IPS-18c (cell line): ENCODE results near the gene SFR1.
"Not testable (repeated sequence)": the region's sequence is repeated elsewhere in the genome, so short reads cannot be mapped to it uniquely, and the experiment has no call there.

Experiments
- H3K4me3 ChIP-seq: 2 replicates; pipeline ENCODE4 v1.7.0; 2013; ENCODE audit warnings: low read depth, mild to moderate bottlenecking, low read length, moderate library complexity; ENCODE audit not compliant: insufficient read depth
- H3K9me3 ChIP-seq: one replicate; pipeline ENCODE4 v1.6.1; 2013; ENCODE audit warnings: mild to moderate bottlenecking, low read length, moderate library complexity; ENCODE audit not compliant: control insufficient read depth, insufficient read depth

SFR1 gene

DNA sequence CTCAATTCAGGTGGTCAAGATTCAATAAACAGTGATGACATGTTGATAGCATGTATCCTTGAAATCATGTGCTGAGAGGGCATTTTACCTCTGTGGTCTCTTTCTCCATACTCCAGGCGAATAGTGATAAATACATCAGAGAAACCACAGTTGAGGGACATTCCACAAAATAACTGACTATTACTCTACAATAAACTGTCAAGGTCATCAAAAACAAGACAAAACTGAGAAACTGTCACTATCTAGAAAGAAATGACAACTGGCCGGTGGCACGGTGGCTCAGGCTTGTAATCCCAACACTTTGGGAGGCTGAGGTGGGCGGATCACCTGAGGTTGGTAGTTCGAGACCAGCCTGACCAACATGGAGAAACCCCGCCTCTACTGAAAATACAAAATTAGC lies 16.2 kb downstream of the SFR1 start:
- Histone ChIP-seq H3K9me3 (no peaks in the 10 kb centered on the region), H3K4me3 (no peak overlapping the region)

- H3K4me3 ChIP-seq, result no peak overlapping the region
- H3K9me3 ChIP-seq, result no peaks in the 10 kb centered on the region
Measured at GRCh38 chr10:104139221-104139620, 17.2 kb downstream of the SFR1 start.

- no peaks in the 10 kb centered on the region for H3K9me3 ChIP-seq
- H3K4me3 ChIP-seq, result no peak overlapping the region
Measured at GRCh38 chr10:104142081-104142480, 20.1 kb downstream of the SFR1 start.

DNA sequence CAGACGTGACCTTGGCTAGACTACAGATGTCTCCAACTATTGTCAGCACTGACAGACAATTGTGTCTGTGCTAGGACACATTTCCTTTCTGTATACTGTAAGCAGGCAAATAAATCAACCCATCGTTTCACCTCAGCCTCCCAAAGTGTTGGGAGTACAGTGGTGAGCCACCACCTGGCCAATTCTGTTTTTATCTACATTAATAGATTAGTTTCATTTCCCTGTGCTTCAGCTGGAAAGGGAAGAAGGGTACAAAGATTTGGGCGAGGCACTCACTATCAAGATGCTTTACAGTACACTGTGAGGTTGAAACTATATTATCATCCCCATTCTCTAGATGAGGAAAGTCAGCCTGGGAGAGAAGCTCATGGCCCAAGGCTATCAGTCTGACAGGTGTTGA lies 21.9 kb downstream of the SFR1 start:
- Histone ChIP-seq H3K9me3 (no peaks in the 10 kb centered on the region), H3K4me3 (no peak overlapping the region)

GRCh38 chr10:104144931-104145330 lies 23.0 kb downstream of the SFR1 start:
- Histone ChIP-seq H3K4me3 (no peak overlapping the region), H3K9me3 (no peaks in the 10 kb centered on the region)

- Histone ChIP-seq H3K9me3 (no peaks in the 10 kb centered on the region), H3K4me3 (no peak overlapping the region)
Measured at GRCh38 chr10:104146882-104147281, 24.9 kb downstream of the SFR1 start.

GRCh38 chr10:104150139-104150538 lies 28.2 kb downstream of the SFR1 start:
- Histone ChIP-seq H3K9me3 (no peaks in the 10 kb centered on the region), H3K4me3 (no peak overlapping the region)

- Histone ChIP-seq H3K4me3 (no peak overlapping the region), H3K9me3 (no peaks in the 10 kb centered on the region)
Measured at GRCh38 chr10:104151737-104152136, 29.8 kb downstream of the SFR1 start.

GRCh38 chr10:104155591-104155990 lies 33.6 kb downstream of the SFR1 start:
- no peaks in the 10 kb centered on the region for H3K9me3 ChIP-seq
- no peak overlapping the region for H3K4me3 ChIP-seq

DNA sequence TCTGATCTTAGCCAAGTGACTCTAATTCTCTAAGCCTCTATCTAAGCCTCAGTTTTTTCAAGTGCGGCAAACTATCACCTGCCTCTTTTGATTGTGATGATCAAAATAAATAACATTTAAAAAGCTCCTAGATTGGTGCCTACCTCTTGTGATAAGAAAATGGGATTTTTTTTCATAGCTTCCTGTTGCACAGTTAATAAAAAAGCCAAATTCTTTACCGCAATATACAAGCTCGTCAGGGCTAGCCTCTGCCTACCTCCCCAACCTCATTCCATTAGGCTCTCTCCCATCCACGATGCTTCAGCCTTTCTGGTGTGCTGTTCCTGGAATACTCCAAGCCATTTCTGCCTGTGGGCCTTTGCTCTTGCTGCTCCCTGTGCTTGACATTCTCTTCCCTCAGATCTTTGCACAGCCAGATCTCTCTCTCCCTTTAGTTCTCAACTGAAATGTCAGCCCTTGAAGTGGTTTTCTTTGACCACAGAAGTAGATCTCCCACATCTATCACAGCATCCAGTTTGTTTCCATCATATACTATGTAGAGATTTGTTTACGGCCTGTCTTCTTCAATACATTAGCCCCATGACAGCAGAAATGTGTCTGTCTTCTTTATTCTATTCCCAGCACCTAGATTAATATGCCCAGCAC lies 48.8 kb downstream of the SFR1 start:
- Histone ChIP-seq H3K4me3 (no peak overlapping the region), H3K9me3 (no peaks in the 10 kb centered on the region)

DNA sequence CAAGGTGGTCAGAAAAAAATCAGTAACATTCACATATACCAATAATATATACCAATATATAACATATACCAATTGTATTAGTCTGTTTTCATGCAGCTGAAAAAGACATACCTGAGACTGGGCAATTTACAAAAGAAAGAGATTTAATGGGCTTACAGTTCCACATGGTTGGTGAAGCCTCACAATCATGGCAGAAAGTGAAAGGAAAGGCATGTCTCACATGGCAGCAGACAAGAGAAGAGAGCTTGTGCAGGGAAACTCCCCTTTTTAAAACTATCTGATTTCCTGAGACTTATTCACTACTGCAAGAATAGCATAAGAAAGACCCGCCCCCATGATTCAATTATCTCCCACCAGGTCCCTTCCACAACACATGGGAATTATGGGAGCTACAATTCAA lies 52.2 kb downstream of the SFR1 start:
- H3K9me3 ChIP-seq, result not testable (repeated sequence)

More for the DNA sequence above, 52.2 kb downstream of the SFR1 start:
- H3K4me3 ChIP-seq, result not testable (repeated sequence)
